K562 (cell line): ENCODE measurements around the gene PPFIBP2. TPM values are rescaled to one million over a fixed set of nuclear protein-coding genes. Genes with fewer than 3 reads are reported as not detected.

Experiments
- ATAC-seq: fragments of 200-7000 bp; cut with Tn5 transposase; 3 replicates; pipeline ENCODE4 v1.9.1; 2020; ENCODE audit warnings: moderate library complexity
- BruUV-seq: library from RNA; stranded (reverse); fragments of 400-500 nt; replicated peaks from 2 replicates; lab custom pipeline; 2021; lab: Mats Ljungman, UMichigan
- CTCF ChIA-PET: fragments of 300-600 bp; formaldehyde crosslinking; extraction: SDS; loops from one replicate; lab custom pipeline; 2021; ENCODE audit warnings: low intra/inter-chr PET ratio; lab: Yijun Ruan, JAX
- POLR2A ChIA-PET: fragments of 300-600, 350-650 bp; sonication (Branson Sonifier 250); formaldehyde crosslinking; extraction: SDS; loops from one replicate; lab custom pipeline; 2021; ENCODE audit warnings: antibody characterized with exemption, inconsistent platforms; lab: Yijun Ruan, JAX
- DNase-seq, 4 experiments: peaks; one replicate each; pipeline versions ENCODE4 v3.0.0 to v3.0.0-alpha.2; 2011 to 2018; ENCODE audit warnings: low spot score in 3 of 4, mixed read lengths in 3 of 4; ENCODE audit errors: extremely low read depth in 1 of 4
- FAIRE-seq: peaks from 2 replicates; lab custom pipeline; 2011; peaks lifted over from hg19 to GRCh38; lab: Jason Lieb, UNC
- H2AFZ ChIP-seq: 2 replicates; pipeline ENCODE4 v1.6.0; 2011; ENCODE audit warnings: low read depth, low read length, control low read depth, inconsistent platforms
- H3K27ac ChIP-seq: fragments of 200-600 bp; 3 replicates; pipeline ENCODE4 v1.8.0; 2011; ENCODE audit warnings: low read depth, mild to moderate bottlenecking, control low read depth, inconsistent platforms, low read length, moderate library complexity, mixed read lengths; ENCODE audit errors: extremely low read depth
- H3K27me3 ChIP-seq, 2 experiments: fragments of 300-600 bp in 1 of 2; 2 replicates in 1 of 2; 3 replicates in 1 of 2; pipeline versions ENCODE4 v1.6.0 to v1.8.0; 2011; ENCODE audit warnings: inconsistent platforms in 2 of 2, low read length in 2 of 2, mild to moderate bottlenecking in 1 of 2, mixed read lengths in 1 of 2, moderate library complexity in 1 of 2; ENCODE audit not compliant: control insufficient read depth in 2 of 2, insufficient read depth in 2 of 2
- H3K36me3 ChIP-seq: fragments of 300-600 bp; 3 replicates; pipeline ENCODE4 v1.8.0; 2011; ENCODE audit warnings: mild to moderate bottlenecking, low read length, inconsistent platforms; ENCODE audit not compliant: control insufficient read depth, insufficient read depth
- H3K4me1 ChIP-seq, 2 experiments: fragments of 200-600 bp in 1 of 2; replicated peaks in 1 of 2; 2 replicates in 1 of 2; 3 replicates in 1 of 2; pipeline versions ENCODE4 v1.5.1 to v1.8.0; 2011; ENCODE audit warnings: inconsistent platforms in 2 of 2, low read length in 2 of 2, mild to moderate bottlenecking in 1 of 2, mixed read lengths in 1 of 2, moderate library complexity in 1 of 2; ENCODE audit not compliant: control insufficient read depth in 2 of 2, insufficient read depth in 2 of 2
- H3K4me2 ChIP-seq: 2 replicates; pipeline ENCODE4 v1.6.1; 2011; ENCODE audit warnings: low read length, control low read depth, inconsistent platforms, mixed read lengths; ENCODE audit not compliant: insufficient read depth
- H3K4me3 ChIP-seq: fragments of 200-600 bp; sonication (generic), shearing (Covaris generic); 2 replicates; pipeline ENCODE4 v1.5.1; 2016; ENCODE audit warnings: control low read depth, inconsistent platforms
- H3K79me2 ChIP-seq: fragments of 200-600 bp; 3 replicates; pipeline ENCODE4 v1.8.0; 2011; ENCODE audit warnings: low read length, inconsistent platforms; ENCODE audit not compliant: control insufficient read depth, insufficient read depth
- H3K9ac ChIP-seq, 2 experiments: 2 replicates each; pipeline versions ENCODE4 v1.6.0 to v1.6.1; 2011; ENCODE audit warnings: low read depth in 2 of 2, low read length in 2 of 2, control low read depth in 1 of 2, inconsistent platforms in 1 of 2, mild to moderate bottlenecking in 1 of 2, mixed read lengths in 1 of 2; ENCODE audit not compliant: insufficient read depth in 1 of 2
- H3K9me1 ChIP-seq: one replicate; pipeline ENCODE4 v1.6.0; 2011; ENCODE audit warnings: inconsistent platforms, mild to moderate bottlenecking, low read length, moderate library complexity; ENCODE audit not compliant: control insufficient read depth, insufficient read depth
- H3K9me3 ChIP-seq: replicated peaks from 2 replicates; pipeline ENCODE4 v1.5.1; 2011; ENCODE audit warnings: low read depth, low read length, inconsistent platforms; ENCODE audit not compliant: control insufficient read depth, insufficient read depth
- H4K20me1 ChIP-seq: replicated peaks from 2 replicates; pipeline ENCODE4 v1.6.1; 2011; ENCODE audit warnings: low read length, inconsistent platforms, mixed read lengths; ENCODE audit not compliant: control insufficient read depth, insufficient read depth
- CBFA2T2 ChIP-seq: fragments of 450-650 bp; conservative IDR thresholded peaks from 2 replicates; pipeline ENCODE4 v1.6.1; 2017; ENCODE audit warnings: mild to moderate bottlenecking
- CBFA2T3 ChIP-seq: fragments of 450-650 bp; IDR thresholded peaks from 2 replicates; pipeline ENCODE4 v1.6.1; 2017
- DMBX1 ChIP-seq: fragments of 250-450 bp; sonication (Bioruptor Pico); IDR thresholded peaks from 2 replicates; pipeline ENCODE4 v1.8.0; 2022; ENCODE audit warnings: inconsistent platforms, mild to moderate bottlenecking, moderate library complexity, borderline replicate concordance
- FOXK1 ChIP-seq: sonication (generic); formaldehyde crosslinking; IDR thresholded peaks from 2 replicates; pipeline ENCODE4 v1.8.0; 2022; ENCODE audit warnings: missing genetic modification reagents, mild to moderate bottlenecking, borderline replicate concordance
- KAT7 ChIP-seq: sonication (generic); formaldehyde crosslinking; IDR thresholded peaks from 2 replicates; pipeline ENCODE4 v1.8.0; 2022; ENCODE audit warnings: missing genetic modification reagents, mild to moderate bottlenecking, borderline replicate concordance
- RERE ChIP-seq: sonication (generic); formaldehyde crosslinking; IDR thresholded peaks from 2 replicates; pipeline ENCODE4 v1.8.0; 2023; ENCODE audit warnings: missing genetic modification reagents, mild to moderate bottlenecking, borderline replicate concordance
- SMAD1 ChIP-seq: fragments of 150-350 bp; IDR thresholded peaks from 2 replicates; pipeline ENCODE4 v1.6.1; 2014; ENCODE audit warnings: low read length, low read depth; ENCODE audit not compliant: partially characterized antibody
- TAL1 ChIP-seq: fragments of 450-650 bp; IDR thresholded peaks from 2 replicates; pipeline ENCODE4 v1.6.1; 2016; ENCODE audit warnings: mild to moderate bottlenecking
- TARDBP ChIP-seq: fragments of 450-650 bp; IDR thresholded peaks from 2 replicates; pipeline ENCODE4 v1.6.1; 2016
- TCF3 ChIP-seq: sonication (generic); formaldehyde crosslinking; IDR thresholded peaks from 2 replicates; pipeline ENCODE4 v1.4.0; 2020; ENCODE audit warnings: mild to moderate bottlenecking, missing genetic modification reagents
- USF1 ChIP-seq: sonication (generic); formaldehyde crosslinking; IDR thresholded peaks from 2 replicates; pipeline ENCODE4 v1.9.0; 2022; ENCODE audit warnings: mild to moderate bottlenecking, missing genetic modification reagents
- WHSC1 ChIP-seq: IDR thresholded peaks from one replicate; pipeline ENCODE4 v1.6.1; 2012; ENCODE audit warnings: low read length, control low read depth, inconsistent platforms
- WGBS: fragments of 100-300 bp; shearing (Covaris generic); methylation state at CpG from one replicate; pipeline ENCODE4 v1.1.6; 2016; ENCODE audit warnings: low coverage, mixed read lengths; ENCODE audit not compliant: insufficient coverage; ENCODE audit errors: missing lambda C conversion rate; 5-methylcytosine and 5-hydroxymethylcytosine counted together
- in situ Hi-C: fragments of 300-500 bp; cut with MboI; formaldehyde crosslinking; loops from 4 replicates; pipeline ENCODE4 v1.15.0; 2018; ENCODE audit warnings: inconsistent platforms, mixed read lengths
- intact Hi-C: fragments of 100-400 bp; cut with micrococcal nuclease; formaldehyde crosslinking; loops from 2 replicates; pipeline ENCODE4 v1.14.2; 2022
- polyA plus RNA-seq, 8 experiments: library from polyadenylated mRNA; depleted of rRNA in 4 of 8; stranded (reverse) in 5 of 8; unstranded in 3 of 8; fragments of >200 nt; fragmentation: Nextera tagmentation in 2 of 8; fragmentation: Illumina TruSeq in 1 of 8; extraction: Ambion mirVana in 2 of 8; extraction: Trizol in 1 of 8; gene quantifications; 2 replicates each; pipeline versions ENCODE4 v1.2.1 to v1.2.3, GENCODE V29; 2011 to 2014; ENCODE audit warnings: inconsistent platforms in 1 of 8, missing spikeins in 1 of 8
- total RNA-seq, 7 experiments: library from RNA; depleted of rRNA in 6 of 7; stranded (reverse); fragments of >200 nt in 6 of 7; fragmentation: Illumina TruSeq in 2 of 7; extraction: Trizol in 2 of 7; gene quantifications; 2 replicates each; pipeline versions ENCODE4 v1.2.1 to v1.2.3, GENCODE V29; 2011 to 2021; ENCODE audit warnings: low replicate concordance in 1 of 7
- TF ChIP-seq, protein P1 (sequence below): fragments of 450-650 bp; formaldehyde crosslinking; IDR thresholded peaks from 2 replicates; pipeline ENCODE4 v1.4.0; 2020; ENCODE audit warnings: mild to moderate bottlenecking, moderate library complexity

PPFIBP2 gene
- total and polyA plus RNA-seq, 9 of the 15 experiments (the other 6 are each of a cell fraction or from before 2014, with no cell fraction given), result 0.18 to 3.4 (median 1.2) TPM

DNA sequence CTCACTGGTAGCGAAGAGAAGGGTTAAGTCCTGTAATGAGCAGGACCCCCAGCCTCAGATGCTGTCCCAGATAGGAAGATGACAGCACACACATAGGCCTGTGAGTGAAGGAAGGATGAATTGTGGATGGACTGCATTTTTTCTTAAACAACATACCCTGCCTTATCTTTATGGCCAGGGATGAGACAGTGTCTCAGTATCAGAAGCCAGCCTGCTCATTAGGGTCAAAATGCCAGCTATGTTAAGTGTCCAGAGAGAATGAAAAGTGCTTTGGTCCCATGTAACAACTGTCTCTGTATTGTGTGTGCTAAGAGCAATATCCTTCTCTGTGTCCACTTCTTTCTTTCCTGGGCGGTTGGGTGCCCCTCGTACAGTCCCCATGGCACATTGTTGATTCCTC is 30.2 kb downstream of the PPFIBP2 start:
- no peak overlapping the region for H3K9ac ChIP-seq
- intact Hi-C loops (no loop called here), in situ Hi-C loops (no loop called here)
- no peaks in the 10 kb centered on the region for H3K9me3 ChIP-seq
- no peaks in the 10 kb centered on the region for H3K9me1 ChIP-seq
- H3K36me3 ChIP-seq, result no peaks in the 10 kb centered on the region
- ChIA-PET POLR2A (interaction anchor here (0.6 kb wide), 1 partner anchor 231 kb away, joined by 3 read pairs; no protein-coding TSS in a partner anchor), CTCF (no interaction called here)
- DNase-seq (peak in 1 of 4 experiments; percentile 5), ATAC-seq (no peak), FAIRE-seq (no peak)
- no peak overlapping the region for H3K4me3 ChIP-seq
- H3K27ac ChIP-seq, result no peak overlapping the region
- H2AFZ ChIP-seq, result no peak overlapping the region
- TF ChIP-seq TARDBP (no peak), DMBX1 (no peak), KAT7 (no peak), USF1 (CRISPR knock-in tag) (no peak), SMAD1 (no peak), CBFA2T2 (peak; percentile 22; the same call in 1 of the 2 replicates), TCF3 (CRISPR knock-in tag) (peak; percentile 85), FOXK1 (CRISPR knock-in tag) (no peak), CBFA2T3 (peak; percentile 63), TAL1 (peak; percentile 37; the same call in 1 of the 2 replicates), WHSC1 (no peak), RERE (no peak)
- TF ChIP-seq, protein P1, sequence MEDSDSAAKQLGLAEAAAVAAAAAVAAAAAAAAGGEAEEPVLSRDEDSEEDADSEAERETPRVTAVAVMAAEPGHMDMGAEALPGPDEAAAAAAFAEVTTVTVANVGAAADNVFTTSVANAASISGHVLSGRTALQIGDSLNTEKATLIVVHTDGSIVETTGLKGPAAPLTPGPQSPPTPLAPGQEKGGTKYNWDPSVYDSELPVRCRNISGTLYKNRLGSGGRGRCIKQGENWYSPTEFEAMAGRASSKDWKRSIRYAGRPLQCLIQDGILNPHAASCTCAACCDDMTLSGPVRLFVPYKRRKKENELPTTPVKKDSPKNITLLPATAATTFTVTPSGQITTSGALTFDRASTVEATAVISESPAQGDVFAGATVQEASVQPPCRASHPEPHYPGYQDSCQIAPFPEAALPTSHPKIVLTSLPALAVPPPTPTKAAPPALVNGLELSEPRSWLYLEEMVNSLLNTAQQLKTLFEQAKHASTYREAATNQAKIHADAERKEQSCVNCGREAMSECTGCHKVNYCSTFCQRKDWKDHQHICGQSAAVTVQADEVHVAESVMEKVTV (CRISPR knock-in tag), result no peak
- H3K27me3 ChIP-seq, result peaks cover 0 to 34% of the 10 kb centered on the region in 2 experiments; a peak in 2 of 5 replicates
- H3K79me2 ChIP-seq, result no peaks in the 10 kb centered on the region
- H3K4me2 ChIP-seq, result no peak overlapping the region
- no peaks in the 10 kb centered on the region; a peak in 2 of 5 replicates for H3K4me1 ChIP-seq
- 0% methylated on average over 3 of the region's 3 CpGs for WGBS
- H4K20me1 ChIP-seq, result no peaks in the 10 kb centered on the region
- no TSS peak for BruUV-seq
